GM18526 (cell line): ENCODE results near the gene UBAC2.

Experiments used
- POLR2A ChIP-seq: IDR thresholded peaks from 3 replicates; pipeline ENCODE4 v1.6.1; 2011; ENCODE audit not compliant: insufficient read length; ENCODE audit errors: extremely low read depth

The UBAC2 gene

GRCh38 chr13:99351772-99352171 lies 151.1 kb downstream of the UBAC2 start:
- TF ChIP-seq POLR2A, result no peak

DNA sequence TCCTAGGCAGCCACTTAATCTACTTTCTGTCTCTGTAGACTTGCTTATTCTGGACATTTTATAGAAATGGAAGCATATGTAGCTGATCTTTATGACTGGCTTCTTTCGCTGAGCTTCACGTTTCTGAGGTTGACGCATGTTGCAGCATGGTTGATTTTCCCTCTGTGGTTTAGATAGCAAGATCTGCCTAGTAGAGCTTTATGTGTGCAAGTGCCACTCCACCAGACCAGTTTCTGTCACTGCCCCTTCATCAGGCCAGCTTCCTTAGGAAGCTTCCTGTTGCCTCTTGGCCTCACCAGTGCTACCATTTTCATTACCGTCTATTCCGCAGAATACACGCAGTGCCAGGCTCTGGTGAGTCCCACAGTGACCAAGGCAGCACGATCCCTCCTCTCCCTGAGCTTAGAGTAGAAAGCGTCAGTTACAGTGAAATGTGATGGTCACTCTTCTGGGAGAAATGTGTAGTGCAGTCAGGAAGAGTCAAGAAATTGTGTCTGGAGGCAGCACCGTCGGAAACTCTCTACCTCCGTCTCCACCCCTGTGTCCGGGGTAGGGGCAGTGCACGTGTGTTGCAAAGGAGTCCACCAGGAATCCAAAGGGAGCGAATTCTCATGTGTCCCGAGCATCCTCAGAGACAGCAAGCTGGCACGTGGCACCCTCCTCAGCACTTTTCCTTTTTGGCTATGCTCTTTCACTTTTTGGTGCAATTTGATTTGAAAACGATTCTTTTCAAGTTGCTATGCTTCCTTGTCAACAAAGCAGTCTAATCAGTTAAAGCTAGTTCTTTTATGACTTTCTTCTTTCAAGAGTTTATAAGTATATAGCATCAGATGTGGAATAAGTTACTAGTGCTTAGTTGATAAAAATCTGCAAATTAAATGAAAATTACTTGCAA lies 151.9 kb downstream of the UBAC2 start:
- no peak for TF ChIP-seq POLR2A

- TF ChIP-seq POLR2A, result no peak
These were observed 152.6 kb downstream of the UBAC2 start for GRCh38 chr13:99353246-99353600.

DNA sequence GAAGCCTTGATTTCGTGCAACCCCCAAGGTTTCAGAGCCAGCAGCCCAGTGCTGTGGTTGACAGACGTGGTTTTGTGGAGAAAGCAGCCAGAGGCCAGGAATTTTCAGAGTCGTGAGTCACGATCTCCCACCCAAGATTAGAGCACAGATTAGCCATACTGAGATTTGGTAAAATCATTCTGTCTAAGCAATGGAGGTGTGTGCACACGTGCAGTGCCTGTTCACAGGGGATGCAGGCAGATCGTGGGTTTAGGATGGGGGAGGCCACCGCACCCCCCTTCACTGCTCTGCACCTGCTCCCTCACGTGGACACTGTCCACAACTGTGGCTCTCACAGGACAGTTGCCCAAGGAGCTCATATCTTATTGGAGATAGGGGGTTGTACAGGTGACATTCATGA lies 153.2 kb downstream of the UBAC2 start:
- TF ChIP-seq POLR2A, result no peak

- TF ChIP-seq POLR2A, result no peak
These were observed 153.8 kb downstream of the UBAC2 start for GRCh38 chr13:99354371-99354951.

DNA sequence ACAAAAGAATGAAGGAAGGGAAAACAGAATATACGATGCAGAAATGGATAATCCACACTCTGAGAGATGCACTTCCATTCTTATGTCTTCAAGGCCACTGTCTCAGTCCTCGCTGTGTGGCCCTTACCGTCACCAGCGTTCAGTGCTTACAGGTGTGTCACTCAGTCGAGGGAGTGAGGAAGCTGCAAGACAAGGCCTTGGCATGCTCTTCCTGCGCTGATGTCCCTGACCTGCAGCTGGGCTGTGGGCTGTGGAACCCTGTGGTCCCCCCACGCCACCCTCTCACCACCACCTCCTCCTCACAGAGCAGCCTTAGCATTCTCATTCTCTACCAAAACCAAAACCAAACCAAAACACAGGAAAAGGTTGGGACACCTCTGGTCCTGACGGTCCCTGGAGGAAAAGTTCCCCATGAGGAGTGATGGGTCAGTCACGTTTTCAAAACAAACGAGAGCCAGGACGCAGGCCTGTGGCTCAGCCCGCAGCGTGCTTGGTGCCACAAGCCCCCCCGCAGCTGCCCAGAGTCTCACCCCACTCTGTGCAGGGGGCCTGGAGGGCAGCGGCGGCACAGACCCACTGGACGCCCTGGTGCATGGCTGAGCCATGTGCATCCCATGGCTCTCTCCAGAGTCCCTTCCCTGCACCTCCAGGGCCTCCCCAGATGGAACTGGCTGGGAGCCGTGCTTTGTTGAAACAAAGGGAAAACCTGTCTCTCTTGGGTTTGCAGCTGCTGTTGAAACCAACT lies 154.8 kb downstream of the UBAC2 start:
- no peak for TF ChIP-seq POLR2A

DNA sequence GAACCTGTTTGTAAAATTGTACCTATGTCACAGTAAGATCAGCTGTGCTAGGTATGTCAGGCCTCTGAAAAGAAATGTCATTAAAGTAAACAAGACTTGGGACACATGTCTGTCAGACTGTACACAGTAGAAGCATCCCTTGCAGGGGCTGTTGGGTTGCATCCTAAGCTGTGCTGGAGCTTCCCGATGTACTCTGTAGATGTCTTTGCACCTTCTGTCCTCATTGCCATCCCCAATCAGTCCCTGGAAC lies 155.3 kb downstream of the UBAC2 start:
- no peak for TF ChIP-seq POLR2A

GRCh38 chr13:99356262-99357091 lies 155.8 kb downstream of the UBAC2 start:
- TF ChIP-seq POLR2A, result no peak

- no peak for TF ChIP-seq POLR2A
These were observed 156.5 kb downstream of the UBAC2 start for GRCh38 chr13:99357131-99357596.

GRCh38 chr13:99357941-99358340 lies 157.3 kb downstream of the UBAC2 start:
- no peak for TF ChIP-seq POLR2A

DNA sequence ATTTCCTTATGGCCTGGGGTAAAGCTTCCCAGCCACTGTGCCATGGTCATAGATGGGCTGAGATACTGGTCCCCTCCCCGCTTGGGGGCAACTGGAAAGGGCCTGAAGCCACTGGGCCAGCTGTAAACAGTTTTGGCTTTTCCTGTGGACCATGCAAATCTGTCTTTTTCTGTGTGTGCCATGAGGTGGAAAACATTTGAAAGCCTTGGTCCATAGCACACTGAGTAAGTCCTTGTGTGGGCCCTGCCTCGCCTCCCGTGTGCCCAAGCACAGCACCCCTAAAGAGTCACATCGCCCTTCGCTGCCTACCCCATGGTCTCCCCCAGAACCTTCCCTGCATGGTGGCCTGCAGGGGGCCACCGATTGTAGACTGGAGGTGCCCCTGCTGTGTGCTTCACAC lies 158.9 kb downstream of the UBAC2 start:
- no peak for TF ChIP-seq POLR2A

GRCh38 chr13:99360696-99361095 lies 160.0 kb downstream of the UBAC2 start:
- no peak for TF ChIP-seq POLR2A

GRCh38 chr13:99361197-99361596 lies 160.5 kb downstream of the UBAC2 start:
- TF ChIP-seq POLR2A, result no peak

DNA sequence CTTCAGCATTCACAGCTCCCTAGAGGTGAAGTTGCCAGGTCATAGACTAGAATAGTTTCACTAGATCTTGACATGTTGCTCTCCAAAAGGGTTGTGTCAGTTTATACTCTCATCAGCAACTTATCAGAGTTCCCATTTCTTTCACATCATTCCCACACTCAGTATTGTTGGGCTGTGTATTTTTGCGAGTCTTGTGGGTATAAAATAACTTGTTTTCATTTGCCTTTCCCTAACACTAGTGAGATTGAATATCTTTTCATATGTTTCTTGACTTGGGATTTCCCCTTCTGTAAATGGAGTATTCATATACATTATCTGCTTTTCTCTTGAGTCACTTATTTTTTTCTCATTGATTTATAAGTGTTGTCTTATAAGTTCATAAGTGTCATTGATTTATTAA lies 161.7 kb downstream of the UBAC2 start:
- no peak for TF ChIP-seq POLR2A

DNA sequence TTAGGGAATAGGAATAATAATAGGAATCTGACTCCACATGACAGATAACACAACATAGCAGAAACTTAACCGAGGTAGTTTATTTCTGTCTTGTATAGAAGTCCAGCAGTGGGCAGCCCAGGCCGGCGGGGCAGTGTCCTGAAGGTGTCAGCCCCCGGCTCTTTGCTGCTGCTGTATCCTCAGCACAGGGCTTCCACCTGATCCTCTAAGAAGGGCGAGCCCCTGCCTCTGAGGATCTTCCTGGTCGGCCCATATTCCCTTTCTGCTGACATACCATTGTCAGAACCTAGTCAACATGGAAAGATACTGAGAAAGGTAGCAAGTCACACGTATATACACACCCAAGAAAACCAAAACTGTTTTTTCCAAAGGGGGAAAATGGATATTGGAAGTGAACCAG lies 162.7 kb downstream of the UBAC2 start:
- TF ChIP-seq POLR2A, result no peak
